HCT116 (cell line): ENCODE measurements around the gene PRSS22. TPM values are rescaled to one million over a fixed set of nuclear protein-coding genes. Genes with fewer than 3 reads are reported as not detected.

Experiments
- ATAC-seq: fragments of 200-7000 bp; cut with Tn5 transposase; 2 replicates; pipeline ENCODE4 v1.9.1; 2020; ENCODE audit warnings: mild to moderate bottlenecking, moderate library complexity
- BruUV-seq: library from RNA; stranded (reverse); fragments of 400-500 nt; replicated peaks from 2 replicates; lab custom pipeline; 2021; lab: Mats Ljungman, UMichigan
- CTCF ChIA-PET: fragments of 300-600 bp; sonication (Branson Sonifier 250); formaldehyde crosslinking; loops from one replicate; lab custom pipeline; 2021; ENCODE audit warnings: antibody characterized with exemption; lab: Charles Lee
- POLR2A ChIA-PET: fragments of 300-600, 350-600 bp; sonication (Branson Sonifier 250); formaldehyde crosslinking; loops from one replicate; lab custom pipeline; 2021; ENCODE audit warnings: antibody characterized with exemption; lab: Charles Lee
- RAD21 ChIA-PET, 2 experiments: fragments of 300-600 bp; sonication (Branson Sonifier 250); formaldehyde crosslinking; loops; one replicate each; lab custom pipeline; 2023; ENCODE audit warnings: low total read pairs in 2 of 2; ENCODE audit not compliant: uncharacterized antibody in 2 of 2, unreplicated experiment in 2 of 2, low non-redundant PET in 1 of 2; lab: Charles Lee
- DNase-seq: peaks from one replicate; pipeline ENCODE4 v3.0.0-alpha.2; 2010; ENCODE audit warnings: low read depth, low spot score
- H2AFZ ChIP-seq: fragments of 200-600 bp; shearing (Covaris generic), sonication (generic); 2 replicates; pipeline ENCODE4 v1.6.1; 2017; ENCODE audit warnings: low read depth, mixed run types, mixed read lengths, antibody characterized with exemption, low read length; ENCODE audit not compliant: poor library complexity, severe bottlenecking
- H3K27ac ChIP-seq: 2 replicates; pipeline ENCODE4 v1.5.1; 2012; ENCODE audit warnings: low read depth, low read length
- H3K27me3 ChIP-seq: fragments of 200-600 bp; sonication (generic); 2 replicates; pipeline ENCODE4 v1.6.1; 2016; ENCODE audit warnings: mixed run types, low read length, mixed read lengths; ENCODE audit not compliant: insufficient read depth
- H3K36me3 ChIP-seq, 2 experiments: fragments of 200-500 bp in 1 of 2; fragments of 200-600 bp in 1 of 2; sonication (Bioruptor generic) in 1 of 2; sonication (generic) in 1 of 2; 2 replicates each; pipeline versions ENCODE4 v1.5.1 to v1.6.1; 2014 to 2016; ENCODE audit warnings: low read length in 2 of 2, inconsistent platforms in 1 of 2, mixed read lengths in 1 of 2, mixed run types in 1 of 2; ENCODE audit not compliant: insufficient read depth in 2 of 2, control insufficient read depth in 1 of 2
- H3K4me1 ChIP-seq, 2 experiments: fragments of 200-600 bp in 1 of 2; sonication (generic) in 1 of 2; 2 replicates each; pipeline versions ENCODE4 v1.5.1 to v1.6.1; 2012 to 2017; ENCODE audit warnings: low read length in 2 of 2, inconsistent platforms in 1 of 2, mild to moderate bottlenecking in 1 of 2, mixed read lengths in 1 of 2, mixed run types in 1 of 2, moderate library complexity in 1 of 2; ENCODE audit not compliant: insufficient read depth in 2 of 2, control insufficient read depth in 1 of 2
- H3K4me2 ChIP-seq: fragments of 200-600 bp; sonication (generic); 2 replicates; pipeline ENCODE4 v1.6.1; 2017; ENCODE audit warnings: mixed run types, low read length, mixed read lengths
- H3K4me3 ChIP-seq, 2 experiments: fragments of 200-600 bp in 1 of 2; sonication (generic) in 1 of 2; replicated peaks in 1 of 2; 2 replicates each; pipeline ENCODE4 v1.5.1; 2011 to 2016; ENCODE audit warnings: low read length in 2 of 2, control low read depth in 1 of 2, low read depth in 1 of 2, mild to moderate bottlenecking in 1 of 2, mixed read lengths in 1 of 2, mixed run types in 1 of 2
- H3K79me2 ChIP-seq: fragments of 200-600 bp; sonication (generic); 2 replicates; pipeline ENCODE4 v1.6.1; 2017; ENCODE audit warnings: mild to moderate bottlenecking, mixed run types, low read length, moderate library complexity, mixed read lengths; ENCODE audit not compliant: insufficient read depth
- H3K9ac ChIP-seq: fragments of 200-600 bp; sonication (generic); 2 replicates; pipeline ENCODE4 v1.6.1; 2016; ENCODE audit warnings: low read length, mixed read lengths
- H3K9me2 ChIP-seq: fragments of 200-600 bp; sonication (generic), shearing (Covaris generic); 2 replicates; pipeline ENCODE4 v1.6.1; 2017; ENCODE audit warnings: mixed run types, mild to moderate bottlenecking, moderate library complexity; ENCODE audit not compliant: insufficient read depth
- H3K9me3 ChIP-seq, 2 experiments: fragments of 200-500 bp in 1 of 2; fragments of 200-600 bp in 1 of 2; sonication (Bioruptor generic) in 1 of 2; sonication (generic) in 1 of 2; 2 replicates each; pipeline ENCODE4 v1.6.1; 2014 to 2017; ENCODE audit warnings: low read length in 2 of 2, mixed read lengths in 2 of 2, inconsistent platforms in 1 of 2, low read depth in 1 of 2, mild to moderate bottlenecking in 1 of 2, mixed run types in 1 of 2, moderate library complexity in 1 of 2; ENCODE audit not compliant: control insufficient read depth in 1 of 2, insufficient read depth in 1 of 2
- H4K20me1 ChIP-seq: fragments of 200-600 bp; sonication (generic), shearing (Covaris generic); 2 replicates; pipeline ENCODE4 v1.6.1; 2017; ENCODE audit warnings: mixed run types, mild to moderate bottlenecking, moderate library complexity; ENCODE audit not compliant: insufficient read depth
- CEBPB ChIP-seq: IDR thresholded peaks from 2 replicates; pipeline ENCODE4 v1.6.1; 2012; ENCODE audit warnings: low read depth
- CTCF ChIP-seq, 3 experiments: fragments of 200-600 bp in 1 of 3; sonication (generic) in 1 of 3; IDR thresholded peaks in 2 of 3; conservative IDR thresholded peaks in 1 of 3; 2 replicates each; pipeline ENCODE4 v1.5.1; 2012 to 2017; ENCODE audit warnings: low read depth in 2 of 3, low read length in 2 of 3, antibody characterized with exemption in 1 of 3, borderline replicate concordance in 1 of 3, control low read depth in 1 of 3, mild to moderate bottlenecking in 1 of 3, mixed read lengths in 1 of 3, mixed run types in 1 of 3, moderate library complexity in 1 of 3; ENCODE audit not compliant: insufficient read depth in 1 of 3
- EGR1 ChIP-seq: IDR thresholded peaks from 2 replicates; pipeline ENCODE4 v1.6.1; 2012; ENCODE audit warnings: low read depth
- ELF1 ChIP-seq: IDR thresholded peaks from 2 replicates; pipeline ENCODE4 v1.6.1; 2012; ENCODE audit warnings: low read depth, borderline replicate concordance
- EZH2 ChIP-seq: fragments of 200-600 bp; sonication (generic); IDR thresholded peaks from 2 replicates; pipeline ENCODE4 v1.6.1; 2017; ENCODE audit warnings: antibody characterized with exemption, mixed run types
- FOSL1 ChIP-seq: IDR thresholded peaks from 2 replicates; pipeline ENCODE4 v1.6.1; 2012; ENCODE audit warnings: low read depth
- JUND ChIP-seq: IDR thresholded peaks from 2 replicates; pipeline ENCODE4 v1.6.1; 2012
- POLR2A ChIP-seq: IDR thresholded peaks from 2 replicates; pipeline ENCODE4 v1.7.0; 2011; ENCODE audit warnings: borderline replicate concordance; ENCODE audit not compliant: insufficient read depth, insufficient read length; ENCODE audit errors: extremely low read depth
- SIN3A ChIP-seq: IDR thresholded peaks from 2 replicates; pipeline ENCODE4 v1.6.1; 2012; ENCODE audit warnings: low read depth
- YY1 ChIP-seq: IDR thresholded peaks from 2 replicates; pipeline ENCODE4 v1.6.1; 2011; ENCODE audit warnings: low read length, low read depth, moderate library complexity, mild to moderate bottlenecking; ENCODE audit not compliant: insufficient replicate concordance; ENCODE audit errors: extremely low read depth
- ZBTB33 ChIP-seq: IDR thresholded peaks from 2 replicates; pipeline ENCODE4 v1.6.1; 2011; ENCODE audit warnings: mild to moderate bottlenecking, low read length, moderate library complexity; ENCODE audit not compliant: insufficient replicate concordance; ENCODE audit errors: extremely low read depth
- intact Hi-C: fragments of 100-400 bp; cut with micrococcal nuclease; formaldehyde crosslinking; loops from 2 replicates; pipeline ENCODE4 v1.10.0; 2022
- total RNA-seq: library from RNA; stranded (reverse); gene quantifications from one replicate; pipeline ENCODE4 v1.2.1, GENCODE V29; 2021; ENCODE audit not compliant: unreplicated experiment

PRSS22 gene
- total RNA-seq, 1 experiment from 2014 or later = 20.2 TPM

- TF ChIP-seq CTCF (IDR thresholded peaks at IDR 0.05 in 2 of 3, conservative IDR thresholded peaks at IDR 0.05 in 1 of 3; ENCODE audit: borderline replicate concordance in 1 of 3, insufficient read depth in 1 of 3, low read depth in 2 of 3, low read length in 2 of 3) (no peak), EZH2 (no peak)
These were observed 36.3 kb downstream of the PRSS22 start (continued) for GRCh38 chr16:2821487-2822157.

- ChIA-PET RAD21 (no interaction called here), POLR2A (no interaction called here), CTCF (no interaction called here)
- H2AFZ ChIP-seq = no peak overlapping the region
- no peak overlapping the region for H3K4me3 ChIP-seq
- no peak for DNase-seq
- H3K9me3 ChIP-seq = no peaks in the 10 kb centered on the region
- no peak overlapping the region for H3K9ac ChIP-seq
- H4K20me1 ChIP-seq = no peaks in the 10 kb centered on the region
- H3K9me2 ChIP-seq = no peaks in the 10 kb centered on the region
- H3K27ac ChIP-seq = no peak overlapping the region
- intact Hi-C loops = no loop called here
- no peaks in the 10 kb centered on the region for H3K79me2 ChIP-seq
- no peaks in the 10 kb centered on the region for H3K4me1 ChIP-seq
- no peaks in the 10 kb centered on the region for H3K27me3 ChIP-seq
- TF ChIP-seq EGR1 = no peak
- no peak for TF ChIP-seq YY1
- TF ChIP-seq CEBPB = no peak
- no peak for TF ChIP-seq ELF1
- TF ChIP-seq FOSL1 = no peak
- no peak for TF ChIP-seq SIN3A
- no peak for TF ChIP-seq POLR2A
- TF ChIP-seq JUND = no peak
- no peak for TF ChIP-seq ZBTB33
- BruUV-seq = no TSS peak
- no peak overlapping the region for H3K4me2 ChIP-seq
- no peaks in the 10 kb centered on the region for H3K36me3 ChIP-seq
- no peak for ATAC-seq
These were observed 37.0 kb downstream of the PRSS22 start for GRCh38 chr16:2820836-2821486.
